ENCODE data around the gene C13orf42. TPM values are rescaled to one million over a fixed set of nuclear protein-coding genes. Genes with fewer than 3 reads are reported as not detected.

Gene C13orf42
- total RNA-seq, 1 donor from 2014 or later, result not detected

GRCh38 chr13:51111997-51112396 lies 923 bp upstream of the C13orf42 start:
- no peak overlapping the region for H3K4me3 Mint-ChIP-seq
- H3K27ac Mint-ChIP-seq, result no peak overlapping the region
- peaks cover 4% of the 10 kb centered on the region for H3K9me3 Mint-ChIP-seq
- no peak for TF ChIP-seq CTCF (conservative IDR thresholded peaks at IDR 0.05)
- H3K36me3 Mint-ChIP-seq, result no peaks in the 10 kb centered on the region
- H3K27me3 Mint-ChIP-seq, result peaks cover 9% of the 10 kb centered on the region
- DNase-seq (ENCODE audit: extremely low spot score, unreplicated experiment), result no peak
- H3K4me1 Mint-ChIP-seq (ENCODE audit: unreplicated experiment), result no peaks in the 10 kb centered on the region

GRCh38 chr13:51107996-51108395 lies 3.1 kb downstream of the C13orf42 start:
- no peak for TF ChIP-seq CTCF (conservative IDR thresholded peaks at IDR 0.05)
- no peak overlapping the region for H3K4me3 Mint-ChIP-seq
- no peaks in the 10 kb centered on the region for H3K36me3 Mint-ChIP-seq
- H3K27me3 Mint-ChIP-seq, result no peaks in the 10 kb centered on the region
- no peak overlapping the region for H3K27ac Mint-ChIP-seq
- DNase-seq (ENCODE audit: extremely low spot score, unreplicated experiment), result no peak
- no peaks in the 10 kb centered on the region for H3K4me1 Mint-ChIP-seq (ENCODE audit: unreplicated experiment)
- H3K9me3 Mint-ChIP-seq, result no peaks in the 10 kb centered on the region

GRCh38 chr13:51105046-51105445 lies 6.0 kb downstream of the C13orf42 start:
- Mint-ChIP-seq H3K9me3 (no peaks in the 10 kb centered on the region), H3K27me3 (no peaks in the 10 kb centered on the region), H3K4me1 (ENCODE audit: unreplicated experiment) (peaks cover 7% of the 10 kb centered on the region), H3K36me3 (no peaks in the 10 kb centered on the region), H3K4me3 (no peak overlapping the region), H3K27ac (no peak overlapping the region)
- no peak for DNase-seq (ENCODE audit: extremely low spot score, unreplicated experiment)
- TF ChIP-seq CTCF (conservative IDR thresholded peaks at IDR 0.05), result no peak

- H3K27ac Mint-ChIP-seq, result no peak overlapping the region
- no peak overlapping the region for H3K4me3 Mint-ChIP-seq
- H3K9me3 Mint-ChIP-seq, result no peaks in the 10 kb centered on the region
- H3K36me3 Mint-ChIP-seq, result no peaks in the 10 kb centered on the region
- peaks cover 7% of the 10 kb centered on the region for H3K4me1 Mint-ChIP-seq (ENCODE audit: unreplicated experiment)
- no peak for DNase-seq (ENCODE audit: extremely low spot score, unreplicated experiment)
- TF ChIP-seq CTCF (conservative IDR thresholded peaks at IDR 0.05), result no peak
- H3K27me3 Mint-ChIP-seq, result no peaks in the 10 kb centered on the region
Measured at GRCh38 chr13:51101636-51102235, 9.3 kb downstream of the C13orf42 start.

- H3K4me1 Mint-ChIP-seq (ENCODE audit: unreplicated experiment), result peaks cover 7% of the 10 kb centered on the region
- no peak overlapping the region for H3K27ac Mint-ChIP-seq
- peaks cover 4% of the 10 kb centered on the region for H3K9me3 Mint-ChIP-seq
- TF ChIP-seq CTCF (conservative IDR thresholded peaks at IDR 0.05), result no peak
- no peaks in the 10 kb centered on the region for H3K27me3 Mint-ChIP-seq
- DNase-seq (ENCODE audit: extremely low spot score, unreplicated experiment), result no peak
- no peaks in the 10 kb centered on the region for H3K36me3 Mint-ChIP-seq
- no peak overlapping the region for H3K4me3 Mint-ChIP-seq
Measured at GRCh38 chr13:51097353-51098043, 13.6 kb downstream of the C13orf42 start.
